ENCODE data around the gene LGI4. TPM values are rescaled to one million over a fixed set of nuclear protein-coding genes. Genes with fewer than 3 reads are reported as not detected.
"Not testable (repeated sequence)": the region's sequence is repeated elsewhere in the genome, so short reads cannot be mapped to it uniquely, and the experiment has no call there.

Gene LGI4
- total RNA-seq, 1 donor from 2014 or later, result 0.10 TPM

DNA sequence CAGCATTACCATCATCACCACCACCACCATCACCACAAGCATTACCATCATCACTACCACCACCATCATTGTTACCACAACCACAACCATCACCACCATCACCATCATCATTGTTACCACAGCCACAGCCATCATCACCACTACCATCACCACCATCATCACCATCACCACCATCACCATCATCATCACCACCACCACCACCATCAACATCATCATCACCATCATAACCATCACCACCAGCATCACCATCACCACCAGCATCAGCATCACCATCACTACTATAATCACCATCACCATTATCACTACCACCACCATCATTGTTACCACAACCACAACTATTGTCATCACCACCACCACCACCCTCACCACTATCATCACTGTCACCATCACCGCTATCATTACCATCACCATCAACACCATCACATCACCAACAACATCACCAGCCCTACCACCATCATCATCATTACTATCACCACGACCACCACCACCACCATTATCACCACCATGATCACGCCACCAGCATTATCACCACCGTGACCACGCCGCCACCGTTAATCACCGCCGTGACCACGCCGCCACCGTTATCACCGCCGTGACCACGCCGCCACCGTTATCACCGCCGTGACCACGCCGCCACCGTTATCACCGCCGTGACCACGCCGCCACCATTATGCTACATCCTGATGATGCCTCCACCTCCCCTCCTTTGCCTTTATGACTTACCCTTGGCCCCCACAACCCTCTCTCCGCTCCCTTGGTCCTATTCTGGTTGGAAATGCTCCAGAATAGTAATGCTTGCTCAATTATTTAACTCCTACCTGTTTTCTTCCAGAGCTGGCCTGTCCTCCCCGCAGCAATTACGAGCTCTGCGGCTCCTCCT, 29.2 kb downstream of the LGI4 start:
- H3K9me3 Mint-ChIP-seq (ENCODE audit: unreplicated experiment), result no peaks in the 10 kb centered on the region
- H3K36me3 Mint-ChIP-seq (ENCODE audit: low read depth, unreplicated experiment), result peaks cover 5% of the 10 kb centered on the region
- no peak overlapping the region for H3K27ac Mint-ChIP-seq (ENCODE audit: unreplicated experiment)
- TF ChIP-seq, protein P1, sequence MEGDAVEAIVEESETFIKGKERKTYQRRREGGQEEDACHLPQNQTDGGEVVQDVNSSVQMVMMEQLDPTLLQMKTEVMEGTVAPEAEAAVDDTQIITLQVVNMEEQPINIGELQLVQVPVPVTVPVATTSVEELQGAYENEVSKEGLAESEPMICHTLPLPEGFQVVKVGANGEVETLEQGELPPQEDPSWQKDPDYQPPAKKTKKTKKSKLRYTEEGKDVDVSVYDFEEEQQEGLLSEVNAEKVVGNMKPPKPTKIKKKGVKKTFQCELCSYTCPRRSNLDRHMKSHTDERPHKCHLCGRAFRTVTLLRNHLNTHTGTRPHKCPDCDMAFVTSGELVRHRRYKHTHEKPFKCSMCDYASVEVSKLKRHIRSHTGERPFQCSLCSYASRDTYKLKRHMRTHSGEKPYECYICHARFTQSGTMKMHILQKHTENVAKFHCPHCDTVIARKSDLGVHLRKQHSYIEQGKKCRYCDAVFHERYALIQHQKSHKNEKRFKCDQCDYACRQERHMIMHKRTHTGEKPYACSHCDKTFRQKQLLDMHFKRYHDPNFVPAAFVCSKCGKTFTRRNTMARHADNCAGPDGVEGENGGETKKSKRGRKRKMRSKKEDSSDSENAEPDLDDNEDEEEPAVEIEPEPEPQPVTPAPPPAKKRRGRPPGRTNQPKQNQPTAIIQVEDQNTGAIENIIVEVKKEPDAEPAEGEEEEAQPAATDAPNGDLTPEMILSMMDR (IDR thresholded peaks at IDR 0.05; ENCODE audit: unreplicated experiment), result no peak
- peaks cover 1% of the 10 kb centered on the region for H3K4me1 Mint-ChIP-seq (ENCODE audit: unreplicated experiment)
- H3K27me3 Mint-ChIP-seq (ENCODE audit: unreplicated experiment), result peaks cover 11% of the 10 kb centered on the region
- H3K4me3 Mint-ChIP-seq (ENCODE audit: unreplicated experiment), result no peak overlapping the region
- no peak for DNase-seq (ENCODE audit: low spot score)

DNA sequence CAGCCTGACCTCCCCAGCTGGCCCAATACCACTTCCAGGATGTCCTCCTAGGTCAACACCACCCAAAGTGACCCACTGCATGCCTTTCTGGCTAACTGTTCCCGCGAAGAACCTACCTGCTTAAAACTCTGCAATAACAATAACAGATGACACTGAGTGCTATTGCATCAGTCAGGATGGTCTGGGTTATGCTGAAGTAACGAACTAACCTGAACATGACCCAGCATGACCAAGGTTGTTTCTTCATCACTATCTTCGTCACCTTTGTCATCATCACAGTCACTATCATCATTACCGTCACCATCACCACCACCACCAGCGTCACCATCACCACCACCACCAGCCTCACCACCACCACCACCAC, 29.8 kb downstream of the LGI4 start:
- DNase-seq (ENCODE audit: low spot score), result no peak
- Mint-ChIP-seq H3K27ac (ENCODE audit: unreplicated experiment) (no peak overlapping the region), H3K4me3 (ENCODE audit: unreplicated experiment) (no peak overlapping the region), H3K9me3 (ENCODE audit: unreplicated experiment) (no peaks in the 10 kb centered on the region), H3K36me3 (ENCODE audit: low read depth, unreplicated experiment) (peaks cover 5% of the 10 kb centered on the region), H3K4me1 (ENCODE audit: unreplicated experiment) (no peaks in the 10 kb centered on the region), H3K27me3 (ENCODE audit: unreplicated experiment) (peaks cover 11% of the 10 kb centered on the region)
- TF ChIP-seq, protein P1 (IDR thresholded peaks at IDR 0.05; ENCODE audit: unreplicated experiment), result no peak

DNA sequence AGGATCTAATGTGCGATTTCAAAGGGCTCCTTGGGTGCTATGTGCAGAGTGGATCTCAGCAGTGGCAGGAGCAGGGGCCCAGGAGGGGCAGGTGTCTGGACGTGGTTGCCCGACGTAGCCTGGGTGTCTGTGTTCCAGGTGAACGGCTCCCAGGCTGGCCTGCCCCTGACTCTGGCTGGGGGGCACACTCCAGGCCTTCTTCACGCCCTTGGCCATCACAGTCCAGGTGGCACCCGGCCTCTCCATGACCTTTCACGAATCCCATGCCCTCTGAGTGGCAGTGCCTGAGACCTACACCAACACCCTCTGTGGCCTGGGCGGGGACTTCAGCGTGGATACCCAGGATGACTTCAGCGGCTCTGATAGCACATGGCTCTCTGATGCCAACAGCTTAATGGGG, 30.5 kb downstream of the LGI4 start:
- TF ChIP-seq, protein P1 (IDR thresholded peaks at IDR 0.05; ENCODE audit: unreplicated experiment), result no peak
- no peaks in the 10 kb centered on the region for H3K9me3 Mint-ChIP-seq (ENCODE audit: unreplicated experiment)
- H3K27ac Mint-ChIP-seq (ENCODE audit: unreplicated experiment), result no peak overlapping the region
- no peak overlapping the region for H3K4me3 Mint-ChIP-seq (ENCODE audit: unreplicated experiment)
- H3K36me3 Mint-ChIP-seq (ENCODE audit: low read depth, unreplicated experiment), result peaks cover 5% of the 10 kb centered on the region
- no peak for DNase-seq (ENCODE audit: low spot score)
- H3K4me1 Mint-ChIP-seq (ENCODE audit: unreplicated experiment), result no peaks in the 10 kb centered on the region
- peaks cover 11% of the 10 kb centered on the region for H3K27me3 Mint-ChIP-seq (ENCODE audit: unreplicated experiment)

DNA sequence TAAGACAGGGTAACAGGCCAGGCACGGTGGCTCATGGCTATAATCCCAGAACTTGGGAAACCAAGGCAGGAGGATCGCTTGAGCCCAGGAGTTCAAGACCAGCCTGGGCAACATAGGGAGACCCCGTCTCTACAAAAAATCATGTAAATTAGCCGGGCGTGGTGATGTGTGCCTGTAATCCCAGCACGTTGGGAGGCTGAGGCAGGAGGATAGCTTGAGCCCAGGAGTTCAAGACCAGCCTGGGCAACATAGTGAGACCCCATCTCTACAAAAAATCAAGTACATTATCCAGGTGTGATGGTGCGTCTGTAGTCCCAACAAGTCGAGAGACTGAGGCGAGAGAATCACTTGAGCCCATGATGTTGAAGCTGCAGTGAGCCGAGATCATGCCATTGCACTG, 31.2 kb downstream of the LGI4 start:
- Mint-ChIP-seq H3K4me3 (ENCODE audit: unreplicated experiment) (peak overlapping the region; percentile 38), H3K27me3 (ENCODE audit: unreplicated experiment) (peaks cover 11% of the 10 kb centered on the region)
- not testable (repeated sequence) for H3K4me1 Mint-ChIP-seq (ENCODE audit: unreplicated experiment); H3K27ac Mint-ChIP-seq (ENCODE audit: unreplicated experiment); DNase-seq (ENCODE audit: low spot score); H3K36me3 Mint-ChIP-seq (ENCODE audit: low read depth, unreplicated experiment); H3K9me3 Mint-ChIP-seq (ENCODE audit: unreplicated experiment)

DNA sequence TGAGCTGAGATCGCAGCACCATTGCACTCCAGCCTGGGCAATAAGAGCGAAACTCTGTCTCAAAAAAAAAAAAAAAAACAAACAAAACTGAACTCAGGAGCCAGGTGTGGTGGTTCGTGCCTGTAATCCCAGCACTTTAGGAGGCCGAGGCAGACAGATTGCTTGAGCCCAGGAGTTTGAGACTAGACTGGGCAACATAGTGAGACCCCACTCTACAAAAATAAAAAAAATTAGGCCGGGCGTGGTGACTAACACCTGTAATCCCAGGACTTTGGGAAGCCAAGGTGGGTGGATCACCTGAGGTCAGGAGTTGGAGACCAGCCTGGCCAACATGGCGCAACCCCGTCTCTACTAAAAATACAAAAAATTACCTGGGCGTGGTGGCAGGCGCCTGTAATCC, 32.9 kb downstream of the LGI4 start:
- not testable (repeated sequence) for H3K4me1 Mint-ChIP-seq (ENCODE audit: unreplicated experiment); H3K4me3 Mint-ChIP-seq (ENCODE audit: unreplicated experiment); H3K27ac Mint-ChIP-seq (ENCODE audit: unreplicated experiment); DNase-seq (ENCODE audit: low spot score); H3K9me3 Mint-ChIP-seq (ENCODE audit: unreplicated experiment); H3K36me3 Mint-ChIP-seq (ENCODE audit: low read depth, unreplicated experiment)
- H3K27me3 Mint-ChIP-seq (ENCODE audit: unreplicated experiment), result peaks cover 10% of the 10 kb centered on the region
